ENCODE data around the gene ARHGEF1.

GRCh38 chr19:41951686-41952172, 68.7 kb downstream of the ARHGEF1 start:
- TF ChIP-seq POLR2A (IDR thresholded peaks at IDR 0.05; ENCODE audit: low read depth) (no peak), CTCF (IDR thresholded peaks at IDR 0.05) (peak in 2 of 3 experiments; percentile 87 to 98), POLR2AphosphoS5 (IDR thresholded peaks at IDR 0.05) (peak in 1 of 2 donors; percentile 50)
